ENCODE data around the gene OMG. TPM values are rescaled to one million over a fixed set of nuclear protein-coding genes. Genes with fewer than 3 reads are reported as not detected.
"Not testable (repeated sequence)": the region's sequence is repeated elsewhere in the genome, so short reads cannot be mapped to it uniquely, and the experiment has no call there.

The OMG gene
- total and polyA plus RNA-seq, 2 donors, result 0.20 to 1.5 TPM

- Histone ChIP-seq H3K4me3 (ENCODE audit: low read depth, low read length) (no peak overlapping the region), H3K4me1 (ENCODE audit: insufficient read depth) (no peaks in the 10 kb centered on the region), H3K36me3 (ENCODE audit: insufficient read depth) (no peaks in the 10 kb centered on the region), H3K27ac (ENCODE audit: low read depth) (no peak overlapping the region)
- WGBS, result 97% methylated on average over 2 of the region's 2 CpGs
- DNase-seq (ENCODE audit: extremely low spot score), result no peak
Measured at GRCh38 chr17:31269036-31269577, 27.9 kb downstream of the OMG start.

- Histone ChIP-seq H3K36me3 (ENCODE audit: insufficient read depth) (peaks cover 1% of the 10 kb centered on the region), H3K4me1 (ENCODE audit: insufficient read depth) (no peaks in the 10 kb centered on the region), H3K4me3 (ENCODE audit: low read depth, low read length) (no peak overlapping the region), H3K27ac (ENCODE audit: low read depth) (no peak overlapping the region)
- 93% methylated on average over 2 of the region's 2 CpGs for WGBS
- no peak for DNase-seq (ENCODE audit: extremely low spot score)
Measured at GRCh38 chr17:31266042-31266441, 31.0 kb downstream of the OMG start.

GRCh38 chr17:31262923-31263322, 34.1 kb downstream of the OMG start:
- not testable (repeated sequence) for H3K4me1 ChIP-seq (ENCODE audit: insufficient read depth); H3K4me3 ChIP-seq (ENCODE audit: low read depth, low read length); H3K36me3 ChIP-seq (ENCODE audit: insufficient read depth); H3K27ac ChIP-seq (ENCODE audit: low read depth); DNase-seq (ENCODE audit: extremely low spot score)
- 98% methylated on average over 1 of the region's 1 CpG for WGBS

GRCh38 chr17:31261601-31262000, 35.4 kb downstream of the OMG start:
- peaks cover 1% of the 10 kb centered on the region for H3K36me3 ChIP-seq (ENCODE audit: insufficient read depth)
- no peak for DNase-seq (ENCODE audit: extremely low spot score)

GRCh38 chr17:31260151-31260550, 36.9 kb downstream of the OMG start:
- Histone ChIP-seq H3K27ac (ENCODE audit: low read depth) (no peak overlapping the region), H3K4me1 (ENCODE audit: insufficient read depth) (no peaks in the 10 kb centered on the region), H3K36me3 (ENCODE audit: insufficient read depth) (peaks cover 1% of the 10 kb centered on the region), H3K4me3 (ENCODE audit: low read depth, low read length) (no peak overlapping the region)
- no peak for DNase-seq (ENCODE audit: extremely low spot score)
- WGBS, result 90% methylated on average over 3 of the region's 3 CpGs

More at GRCh38 chr17:31261601-31262000, 35.4 kb downstream of the OMG start:
- WGBS, result 68% methylated on average over 1 of the region's 1 CpG
- H3K4me1 ChIP-seq (ENCODE audit: insufficient read depth), result no peaks in the 10 kb centered on the region
- no peak overlapping the region for H3K4me3 ChIP-seq (ENCODE audit: low read depth, low read length)
- H3K27ac ChIP-seq (ENCODE audit: low read depth), result no peak overlapping the region

GRCh38 chr17:31256936-31257335, 40.1 kb downstream of the OMG start:
- 74% methylated on average over 3 of the region's 3 CpGs for WGBS

GRCh38 chr17:31254654-31255053, 42.4 kb downstream of the OMG start:
- no peak overlapping the region for H3K4me3 ChIP-seq (ENCODE audit: low read depth, low read length)
- 88% methylated on average over 2 of the region's 2 CpGs for WGBS

More at GRCh38 chr17:31256936-31257335, 40.1 kb downstream of the OMG start:
- no peak overlapping the region for H3K27ac ChIP-seq (ENCODE audit: low read depth)
- no peaks in the 10 kb centered on the region for H3K4me1 ChIP-seq (ENCODE audit: insufficient read depth)
- H3K36me3 ChIP-seq (ENCODE audit: insufficient read depth), result peaks cover 1% of the 10 kb centered on the region
- no peak for DNase-seq (ENCODE audit: extremely low spot score)
- no peak overlapping the region for H3K4me3 ChIP-seq (ENCODE audit: low read depth, low read length)

GRCh38 chr17:31252741-31253140, 44.3 kb downstream of the OMG start:
- no peak for DNase-seq (ENCODE audit: extremely low spot score)
- Histone ChIP-seq H3K4me1 (ENCODE audit: insufficient read depth) (no peaks in the 10 kb centered on the region), H3K4me3 (ENCODE audit: low read depth, low read length) (no peak overlapping the region), H3K27ac (ENCODE audit: low read depth) (no peak overlapping the region), H3K36me3 (ENCODE audit: insufficient read depth) (peaks cover 2% of the 10 kb centered on the region)
- WGBS, result 62% methylated on average over 1 of the region's 1 CpG

More at GRCh38 chr17:31254654-31255053, 42.4 kb downstream of the OMG start:
- Histone ChIP-seq H3K4me1 (ENCODE audit: insufficient read depth) (no peaks in the 10 kb centered on the region), H3K36me3 (ENCODE audit: insufficient read depth) (no peaks in the 10 kb centered on the region), H3K27ac (ENCODE audit: low read depth) (no peak overlapping the region)
- DNase-seq (ENCODE audit: extremely low spot score), result no peak

- Histone ChIP-seq H3K4me3 (ENCODE audit: low read depth, low read length) (no peak overlapping the region), H3K36me3 (ENCODE audit: insufficient read depth) (peaks cover 2% of the 10 kb centered on the region)
- DNase-seq (ENCODE audit: extremely low spot score), result no peak
Measured at GRCh38 chr17:31251970-31252328, 45.1 kb downstream of the OMG start.

GRCh38 chr17:31251105-31251969, 45.7 kb downstream of the OMG start:
- H3K27ac ChIP-seq (ENCODE audit: low read depth), result no peak overlapping the region
- WGBS, result 84% methylated on average over 1 of the region's 1 CpG
- DNase-seq (ENCODE audit: extremely low spot score), result no peak
- peaks cover 2% of the 10 kb centered on the region for H3K36me3 ChIP-seq (ENCODE audit: insufficient read depth)
- no peak overlapping the region for H3K4me3 ChIP-seq (ENCODE audit: low read depth, low read length)
- H3K4me1 ChIP-seq (ENCODE audit: insufficient read depth), result no peaks in the 10 kb centered on the region

More at GRCh38 chr17:31251970-31252328, 45.1 kb downstream of the OMG start:
- Histone ChIP-seq H3K27ac (ENCODE audit: low read depth) (no peak overlapping the region), H3K4me1 (ENCODE audit: insufficient read depth) (no peaks in the 10 kb centered on the region)

GRCh38 chr17:31250229-31250628, 46.8 kb downstream of the OMG start:
- 73% methylated on average over 1 of the region's 1 CpG for WGBS
- no peaks in the 10 kb centered on the region for H3K4me1 ChIP-seq (ENCODE audit: insufficient read depth)
- DNase-seq (ENCODE audit: extremely low spot score), result no peak
- H3K4me3 ChIP-seq (ENCODE audit: low read depth, low read length), result no peak overlapping the region
- no peak overlapping the region for H3K27ac ChIP-seq (ENCODE audit: low read depth)
- peaks cover 2% of the 10 kb centered on the region for H3K36me3 ChIP-seq (ENCODE audit: insufficient read depth)

- Histone ChIP-seq H3K4me3 (ENCODE audit: low read depth, low read length) (no peak overlapping the region), H3K27ac (ENCODE audit: low read depth) (no peak overlapping the region), H3K4me1 (ENCODE audit: insufficient read depth) (no peaks in the 10 kb centered on the region), H3K36me3 (ENCODE audit: insufficient read depth) (peaks cover 2% of the 10 kb centered on the region)
- no peak for DNase-seq (ENCODE audit: extremely low spot score)
- WGBS, result 75% methylated on average over 4 of the region's 4 CpGs
Measured at GRCh38 chr17:31249835-31250141, 47.3 kb downstream of the OMG start.

GRCh38 chr17:31248986-31249834, 47.8 kb downstream of the OMG start:
- DNase-seq (ENCODE audit: extremely low spot score), result no peak
- Histone ChIP-seq H3K27ac (ENCODE audit: low read depth) (no peak overlapping the region), H3K4me1 (ENCODE audit: insufficient read depth) (no peaks in the 10 kb centered on the region), H3K4me3 (ENCODE audit: low read depth, low read length) (no peak overlapping the region), H3K36me3 (ENCODE audit: insufficient read depth) (peaks cover 2% of the 10 kb centered on the region)
- 93% methylated on average over 5 of the region's 5 CpGs for WGBS

Data from urinary bladder (tissue), 4 donors.